M059J (cell line): Measurements from ENCODE around the gene LGI2. TPM values are rescaled to one million over a fixed set of nuclear protein-coding genes. Genes with fewer than 3 reads are reported as not detected.

Experiments
- DNase-seq: peaks from one replicate; pipeline ENCODE4 v3.0.0-alpha.2; 2012; ENCODE audit warnings: low read depth
- total RNA-seq: library from RNA; depleted of rRNA; stranded (reverse); fragments of >200 nt; shearing (Covaris generic); gene quantifications from 2 replicates; pipeline ENCODE4 v1.2.3, GENCODE V29; 2014; rRNA removed

LGI2 gene
- total RNA-seq, 1 experiment from 2014 or later: 0.07 TPM

DNA sequence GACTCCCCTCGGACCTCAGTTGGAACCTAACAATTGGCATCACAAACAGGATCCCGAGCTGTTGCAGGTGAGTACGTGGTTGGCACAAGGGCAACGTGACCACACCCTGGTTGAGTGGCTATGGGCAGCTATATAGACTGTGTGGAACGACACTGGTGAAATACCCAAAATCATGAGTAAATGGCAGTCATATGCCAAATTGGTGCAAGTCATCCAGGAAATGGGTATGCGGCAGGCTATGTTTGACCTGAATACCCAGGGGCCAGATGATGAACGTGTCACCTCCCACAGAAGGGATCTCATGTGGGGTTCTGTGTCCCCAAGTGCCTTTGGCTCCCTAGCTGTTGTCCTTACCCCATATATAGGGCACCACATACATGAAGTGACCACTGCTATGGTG, 64.7 kb downstream of the LGI2 start:
- no peak for DNase-seq

- DNase-seq: no peak
Observed at GRCh38 chr4:24965627-24966026, 65.1 kb downstream of the LGI2 start.

GRCh38 chr4:24963277-24963676, 67.5 kb downstream of the LGI2 start:
- no peak for DNase-seq

GRCh38 chr4:24957886-24958285, 72.9 kb downstream of the LGI2 start:
- no peak for DNase-seq

DNA sequence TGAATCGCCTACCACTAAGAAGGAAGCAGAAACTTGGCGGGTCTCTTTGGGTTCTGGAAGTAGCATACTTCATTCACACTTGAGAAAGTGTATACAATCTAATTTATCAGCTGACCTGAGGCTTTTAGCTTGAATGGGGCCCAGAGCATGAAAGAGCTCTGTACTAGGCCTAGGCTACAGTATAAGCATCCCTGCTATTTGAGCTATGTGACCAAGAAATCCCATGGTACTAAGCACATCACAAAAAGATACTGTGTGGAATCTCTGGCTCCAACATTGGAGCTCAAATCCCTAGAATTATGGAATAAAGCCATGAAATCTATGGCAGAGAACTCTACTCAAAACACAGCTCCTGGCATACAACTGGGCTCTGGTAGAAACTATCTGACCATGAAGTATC, 74.0 kb downstream of the LGI2 start:
- no peak for DNase-seq

- no peak for DNase-seq
Observed at GRCh38 chr4:24956091-24956490, 74.7 kb downstream of the LGI2 start.

DNA sequence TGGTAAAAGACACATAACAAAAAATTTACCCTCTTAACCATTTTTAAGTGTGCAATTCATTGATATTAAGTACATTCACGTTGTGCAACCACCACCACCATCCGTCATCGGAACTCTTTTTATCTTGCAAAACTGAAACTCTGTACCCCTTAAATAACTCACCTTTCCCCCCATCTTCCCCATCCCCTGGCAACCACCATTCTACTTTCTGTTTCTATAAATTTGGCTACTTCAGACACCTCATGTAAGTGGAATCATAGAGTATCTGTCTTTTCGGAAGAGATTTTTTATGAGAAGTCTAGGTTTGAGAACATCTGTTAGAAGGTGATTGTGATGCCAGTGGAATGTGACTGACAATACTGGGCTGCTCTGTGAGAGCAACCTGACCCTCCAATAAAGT, 78.1 kb downstream of the LGI2 start:
- DNase-seq: no peak

- no peak for DNase-seq
Observed at GRCh38 chr4:24949970-24950369, 80.8 kb downstream of the LGI2 start.

Other genes starting within 250 kb of the LGI2 start
- 14.6 and 22.7 TPM in 2 replicates for gene SOD3, start 235.4 kb downstream of the LGI2 start, total RNA-seq
- 5.1 and 8.3 TPM in 2 replicates for gene CCDC149, start 117.9 kb downstream of the LGI2 start, total RNA-seq
- 3.6 and 7.0 TPM in 2 replicates for gene SEPSECS, start 129.5 kb upstream of the LGI2 start, total RNA-seq
- gene PI4K2B, start 203.1 kb upstream of the LGI2 start, total RNA-seq: 39.4 and 56.2 TPM in 2 replicates